Brain microvascular endothelial cell (primary cell): ENCODE results near the gene EIPR1.

Experiments used
- DNase-seq: peaks from one replicate; pipeline ENCODE4 v3.0.0-alpha.2; 2020
- H3K27ac ChIP-seq: fragments of 250-450 bp; sonication (Bioruptor Pico); 2 replicates; pipeline ENCODE4 v1.5.1; 2020; ENCODE audit warnings: mild to moderate bottlenecking, moderate library complexity
- H3K27me3 ChIP-seq: fragments of 250-450 bp; sonication (Bioruptor Pico); replicated peaks from 2 replicates; pipeline ENCODE4 v1.5.1; 2020; ENCODE audit warnings: mild to moderate bottlenecking
- H3K36me3 ChIP-seq: fragments of 250-450 bp; sonication (Bioruptor Pico); replicated peaks from 2 replicates; pipeline ENCODE4 v1.5.1; 2020; ENCODE audit warnings: mild to moderate bottlenecking
- H3K4me3 ChIP-seq: 2 replicates; pipeline ENCODE4 v1.5.1; 2011; ENCODE audit warnings: low read depth, mild to moderate bottlenecking, control low read depth, low read length, moderate library complexity
- in situ Hi-C: cut with HindIII; loops from 2 replicates; pipeline ENCODE4 v1.10.0; 2017; ENCODE audit warnings: low sequenced_read_pairs, low pct_ligation_motif_present
- TF ChIP-seq, protein P1 (sequence below): IDR thresholded peaks from 2 replicates; pipeline ENCODE4 v1.5.1; 2011; ENCODE audit warnings: low read depth, mild to moderate bottlenecking, moderate library complexity, low read length, control low read depth, inconsistent platforms; ENCODE audit errors: missing control alignments

Gene EIPR1

GRCh38 chr2:3398857-3399256 is 21.2 kb upstream of the EIPR1 start:
- in situ Hi-C loops: no loop called here
- no peak overlapping the region for H3K4me3 ChIP-seq
- peaks cover 22% of the 10 kb centered on the region for H3K36me3 ChIP-seq
- no peak for DNase-seq
- TF ChIP-seq, protein P1, sequence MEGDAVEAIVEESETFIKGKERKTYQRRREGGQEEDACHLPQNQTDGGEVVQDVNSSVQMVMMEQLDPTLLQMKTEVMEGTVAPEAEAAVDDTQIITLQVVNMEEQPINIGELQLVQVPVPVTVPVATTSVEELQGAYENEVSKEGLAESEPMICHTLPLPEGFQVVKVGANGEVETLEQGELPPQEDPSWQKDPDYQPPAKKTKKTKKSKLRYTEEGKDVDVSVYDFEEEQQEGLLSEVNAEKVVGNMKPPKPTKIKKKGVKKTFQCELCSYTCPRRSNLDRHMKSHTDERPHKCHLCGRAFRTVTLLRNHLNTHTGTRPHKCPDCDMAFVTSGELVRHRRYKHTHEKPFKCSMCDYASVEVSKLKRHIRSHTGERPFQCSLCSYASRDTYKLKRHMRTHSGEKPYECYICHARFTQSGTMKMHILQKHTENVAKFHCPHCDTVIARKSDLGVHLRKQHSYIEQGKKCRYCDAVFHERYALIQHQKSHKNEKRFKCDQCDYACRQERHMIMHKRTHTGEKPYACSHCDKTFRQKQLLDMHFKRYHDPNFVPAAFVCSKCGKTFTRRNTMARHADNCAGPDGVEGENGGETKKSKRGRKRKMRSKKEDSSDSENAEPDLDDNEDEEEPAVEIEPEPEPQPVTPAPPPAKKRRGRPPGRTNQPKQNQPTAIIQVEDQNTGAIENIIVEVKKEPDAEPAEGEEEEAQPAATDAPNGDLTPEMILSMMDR: peak; percentile 5
- no peak overlapping the region for H3K27ac ChIP-seq
- H3K27me3 ChIP-seq: no peaks in the 10 kb centered on the region

GRCh38 chr2:3396920-3397559 is 19.4 kb upstream of the EIPR1 start:
- in situ Hi-C loops: no loop called here
- TF ChIP-seq, protein P1: no peak
- Histone ChIP-seq H3K36me3 (peaks cover 20% of the 10 kb centered on the region), H3K4me3 (no peak overlapping the region), H3K27ac (no peak overlapping the region), H3K27me3 (no peaks in the 10 kb centered on the region)
- no peak for DNase-seq

DNA sequence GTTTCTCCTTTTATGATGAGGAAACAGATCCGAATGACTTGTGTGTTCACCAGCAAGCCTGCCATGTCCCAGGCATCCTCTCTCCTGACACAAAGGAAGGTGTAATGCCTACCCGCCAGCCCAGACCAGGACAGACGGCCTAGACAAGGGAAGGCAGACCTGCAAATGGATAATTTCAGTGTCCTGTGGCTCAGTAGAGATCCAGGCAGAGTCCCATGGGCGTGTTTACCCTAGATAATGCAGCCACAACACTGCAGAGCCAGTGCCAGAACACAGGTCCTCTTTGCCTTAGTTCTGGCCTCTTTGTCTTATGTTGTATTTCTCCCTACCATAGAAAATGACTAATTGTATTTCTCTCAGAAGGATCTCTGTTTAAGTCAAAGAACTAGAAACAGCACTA is 14.6 kb upstream of the EIPR1 start:
- TF ChIP-seq, protein P1: no peak
- no peak overlapping the region for H3K27ac ChIP-seq
- no peak for DNase-seq
- H3K4me3 ChIP-seq: no peak overlapping the region
- no peaks in the 10 kb centered on the region for H3K27me3 ChIP-seq
- peaks cover 46% of the 10 kb centered on the region for H3K36me3 ChIP-seq
- in situ Hi-C loops: no loop called here

DNA sequence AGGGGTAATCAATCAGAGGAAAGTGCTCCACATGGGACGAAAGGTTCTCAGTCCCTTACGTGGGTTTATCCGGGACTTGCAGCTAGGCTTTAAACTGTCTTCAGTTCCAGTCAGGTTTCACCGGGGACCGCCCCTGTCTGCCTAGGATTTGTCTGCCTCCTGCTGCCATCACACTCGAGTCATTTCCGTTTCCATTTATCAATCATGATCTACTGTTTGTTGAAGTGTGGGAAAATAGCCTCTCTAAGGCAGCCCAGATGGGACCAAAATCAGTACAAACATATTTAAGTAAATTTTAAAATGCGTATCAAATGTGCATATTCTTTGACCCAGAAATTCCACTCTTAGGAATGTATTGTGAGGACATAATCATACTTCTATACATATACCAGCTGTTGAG is 12.4 kb upstream of the EIPR1 start:
- no peaks in the 10 kb centered on the region for H3K27me3 ChIP-seq
- no peak for DNase-seq
- in situ Hi-C loops: no loop called here
- no peak overlapping the region for H3K4me3 ChIP-seq
- H3K36me3 ChIP-seq: peaks cover 43% of the 10 kb centered on the region
- TF ChIP-seq, protein P1: no peak
- no peak overlapping the region for H3K27ac ChIP-seq

GRCh38 chr2:3389193-3389592 is 11.6 kb upstream of the EIPR1 start:
- no peaks in the 10 kb centered on the region for H3K27me3 ChIP-seq
- no peak for DNase-seq
- H3K4me3 ChIP-seq: no peak overlapping the region
- in situ Hi-C loops: no loop called here
- TF ChIP-seq, protein P1: no peak
- H3K27ac ChIP-seq: no peak overlapping the region
- peaks cover 42% of the 10 kb centered on the region for H3K36me3 ChIP-seq

DNA sequence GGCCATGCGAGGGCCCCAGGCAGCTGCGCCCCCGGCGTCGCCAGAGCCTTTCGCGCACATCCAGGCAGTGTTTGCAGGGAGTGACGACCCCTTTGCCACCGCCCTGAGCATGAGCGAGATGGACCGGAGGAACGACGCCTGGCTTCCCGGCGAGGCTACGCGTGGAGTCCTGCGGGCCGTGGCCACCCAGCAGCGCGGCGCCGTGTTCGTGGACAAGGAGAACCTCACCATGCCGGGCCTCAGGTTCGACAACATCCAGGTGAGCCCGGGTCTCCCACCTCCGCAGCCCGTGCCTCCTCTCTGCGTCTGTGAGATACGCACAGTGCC is 10.8 kb upstream of the EIPR1 start:
- peaks cover 37% of the 10 kb centered on the region for H3K36me3 ChIP-seq
- TF ChIP-seq, protein P1: no peak
- DNase-seq: no peak
- no peak overlapping the region for H3K4me3 ChIP-seq
- in situ Hi-C loops: no loop called here
- no peak overlapping the region for H3K27ac ChIP-seq
- H3K27me3 ChIP-seq: no peaks in the 10 kb centered on the region
